Measurements from ENCODE around the gene HCN2. TPM values are rescaled to one million over a fixed set of nuclear protein-coding genes. Genes with fewer than 3 reads are reported as not detected.
"Not testable (repeated sequence)": the region's sequence is repeated elsewhere in the genome, so short reads cannot be mapped to it uniquely, and the experiment has no call there.

The HCN2 gene
- total RNA-seq, 3 donors from 2014 or later (not counting 1 experiment from before 2014, with no cell fraction given): 0.96 to 1.6 (median 1.1) TPM

DNA sequence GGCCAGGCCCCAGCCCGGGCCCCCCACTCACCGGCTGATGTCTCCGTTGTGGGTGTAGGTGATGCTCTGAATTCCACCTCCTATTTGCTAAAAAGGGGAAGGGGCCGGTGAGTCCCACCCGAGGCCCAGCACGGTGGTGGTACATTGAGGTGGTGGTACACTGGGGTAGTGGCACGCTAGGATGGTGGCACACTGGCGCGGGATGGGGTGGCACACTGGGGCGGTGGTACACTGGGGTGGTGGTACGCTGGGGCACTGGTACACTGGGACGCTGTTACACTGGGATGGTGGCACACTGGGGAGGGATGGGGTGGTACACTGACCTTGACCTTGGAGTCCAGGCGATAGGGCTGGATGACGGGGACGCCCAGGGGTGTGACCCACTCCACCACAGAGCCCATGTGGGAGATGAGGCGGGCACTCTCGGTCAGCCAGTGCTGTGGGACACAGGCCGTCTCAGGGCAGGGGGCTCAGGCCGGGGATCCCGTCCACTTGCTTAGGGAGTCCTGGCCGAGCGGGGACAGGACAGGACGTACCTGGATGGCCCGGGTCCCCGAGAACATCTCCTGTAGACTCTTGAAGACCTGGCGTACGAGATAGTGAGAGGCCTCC, 29.1 kb downstream of the HCN2 start:
- H3K9me3 ChIP-seq (ENCODE audit: control insufficient read depth, insufficient read depth, low read length): no peaks in the 10 kb centered on the region
- WGBS (ENCODE audit: insufficient coverage): 98% methylated on average over 27 of the region's 27 CpGs

GRCh38 chr19:619286-620002, 29.8 kb downstream of the HCN2 start:
- no peak overlapping the region for H3K4me3 Mint-ChIP-seq
- H3K4me1 ChIP-seq (ENCODE audit: control insufficient read depth, insufficient read depth, low read length): peaks cover 4% of the 10 kb centered on the region
- peaks cover 31% of the 10 kb centered on the region for H3K36me3 ChIP-seq (ENCODE audit: control insufficient read depth, insufficient read depth, low read length)
- no peak overlapping the region for H3K4me3 ChIP-seq (ENCODE audit: low read length)
- intact Hi-C loops (cut with micrococcal nuclease): no loop called here
- no peaks in the 10 kb centered on the region for H3K9me3 Mint-ChIP-seq
- no peak for DNase-seq
- no peaks in the 10 kb centered on the region for H3K9me3 ChIP-seq (ENCODE audit: control insufficient read depth, insufficient read depth, low read length)
- H3K27me3 ChIP-seq (ENCODE audit: control insufficient read depth, insufficient read depth, low read length): no peaks in the 10 kb centered on the region
- no peaks in the 10 kb centered on the region for H3K36me3 Mint-ChIP-seq
- peaks cover 0 to 3% of the 10 kb centered on the region in 2 donors for H3K27me3 Mint-ChIP-seq (ENCODE audit: low read depth in 2 of 2)
- TF ChIP-seq, protein P1, sequence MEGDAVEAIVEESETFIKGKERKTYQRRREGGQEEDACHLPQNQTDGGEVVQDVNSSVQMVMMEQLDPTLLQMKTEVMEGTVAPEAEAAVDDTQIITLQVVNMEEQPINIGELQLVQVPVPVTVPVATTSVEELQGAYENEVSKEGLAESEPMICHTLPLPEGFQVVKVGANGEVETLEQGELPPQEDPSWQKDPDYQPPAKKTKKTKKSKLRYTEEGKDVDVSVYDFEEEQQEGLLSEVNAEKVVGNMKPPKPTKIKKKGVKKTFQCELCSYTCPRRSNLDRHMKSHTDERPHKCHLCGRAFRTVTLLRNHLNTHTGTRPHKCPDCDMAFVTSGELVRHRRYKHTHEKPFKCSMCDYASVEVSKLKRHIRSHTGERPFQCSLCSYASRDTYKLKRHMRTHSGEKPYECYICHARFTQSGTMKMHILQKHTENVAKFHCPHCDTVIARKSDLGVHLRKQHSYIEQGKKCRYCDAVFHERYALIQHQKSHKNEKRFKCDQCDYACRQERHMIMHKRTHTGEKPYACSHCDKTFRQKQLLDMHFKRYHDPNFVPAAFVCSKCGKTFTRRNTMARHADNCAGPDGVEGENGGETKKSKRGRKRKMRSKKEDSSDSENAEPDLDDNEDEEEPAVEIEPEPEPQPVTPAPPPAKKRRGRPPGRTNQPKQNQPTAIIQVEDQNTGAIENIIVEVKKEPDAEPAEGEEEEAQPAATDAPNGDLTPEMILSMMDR (IDR thresholded peaks at IDR 0.05): no peak
- no peaks in the 10 kb centered on the region for H3K4me1 Mint-ChIP-seq
- no peak overlapping the region for H3K27ac ChIP-seq (ENCODE audit: low read length)
- H3K27ac Mint-ChIP-seq: no peak overlapping the region
- WGBS (ENCODE audit: insufficient coverage): 96% methylated on average over 47 of the region's 47 CpGs
- no peak for ATAC-seq

More for the DNA sequence above, 29.1 kb downstream of the HCN2 start:
- no peak overlapping the region for H3K27ac Mint-ChIP-seq
- H3K4me1 Mint-ChIP-seq: no peaks in the 10 kb centered on the region
- H3K4me3 Mint-ChIP-seq: no peak overlapping the region
- ATAC-seq (no peak), DNase-seq (no peak)
- no peak overlapping the region for H3K27ac ChIP-seq (ENCODE audit: low read length)
- intact Hi-C loops (cut with micrococcal nuclease): no loop called here
- no peaks in the 10 kb centered on the region for H3K36me3 Mint-ChIP-seq
- H3K4me1 ChIP-seq (ENCODE audit: control insufficient read depth, insufficient read depth, low read length): peaks cover 4% of the 10 kb centered on the region
- no peaks in the 10 kb centered on the region for H3K27me3 ChIP-seq (ENCODE audit: control insufficient read depth, insufficient read depth, low read length)
- H3K4me3 ChIP-seq (ENCODE audit: low read length): no peak overlapping the region
- TF ChIP-seq, protein P1 (IDR thresholded peaks at IDR 0.05): no peak
- peaks cover 27% of the 10 kb centered on the region for H3K36me3 ChIP-seq (ENCODE audit: control insufficient read depth, insufficient read depth, low read length)
- peaks cover 3 to 7% of the 10 kb centered on the region in 2 donors for H3K27me3 Mint-ChIP-seq (ENCODE audit: low read depth in 2 of 2)
- no peaks in the 10 kb centered on the region for H3K9me3 Mint-ChIP-seq

GRCh38 chr19:620166-620862, 30.6 kb downstream of the HCN2 start:
- Histone ChIP-seq H3K36me3 (ENCODE audit: control insufficient read depth, insufficient read depth, low read length) (peaks cover 37% of the 10 kb centered on the region), H3K9me3 (ENCODE audit: control insufficient read depth, insufficient read depth, low read length) (no peaks in the 10 kb centered on the region), H3K27ac (ENCODE audit: low read length) (no peak overlapping the region), H3K4me1 (ENCODE audit: control insufficient read depth, insufficient read depth, low read length) (peaks cover 4% of the 10 kb centered on the region), H3K27me3 (ENCODE audit: control insufficient read depth, insufficient read depth, low read length) (no peaks in the 10 kb centered on the region), H3K4me3 (ENCODE audit: low read length) (no peak overlapping the region)
- 97% methylated on average over 45 of the region's 51 CpGs for WGBS (ENCODE audit: insufficient coverage)
- no peak overlapping the region for H3K4me3 Mint-ChIP-seq
- intact Hi-C loops (cut with micrococcal nuclease): no loop called here
- ATAC-seq: no peak
- no peak overlapping the region for H3K27ac Mint-ChIP-seq
- H3K9me3 Mint-ChIP-seq: no peaks in the 10 kb centered on the region
- TF ChIP-seq, protein P1 (IDR thresholded peaks at IDR 0.05): no peak
- H3K27me3 Mint-ChIP-seq (ENCODE audit: low read depth in 2 of 2): no peaks in the 10 kb centered on the region
- no peaks in the 10 kb centered on the region for H3K4me1 Mint-ChIP-seq
- DNase-seq: no peak
- no peaks in the 10 kb centered on the region for H3K36me3 Mint-ChIP-seq

DNA sequence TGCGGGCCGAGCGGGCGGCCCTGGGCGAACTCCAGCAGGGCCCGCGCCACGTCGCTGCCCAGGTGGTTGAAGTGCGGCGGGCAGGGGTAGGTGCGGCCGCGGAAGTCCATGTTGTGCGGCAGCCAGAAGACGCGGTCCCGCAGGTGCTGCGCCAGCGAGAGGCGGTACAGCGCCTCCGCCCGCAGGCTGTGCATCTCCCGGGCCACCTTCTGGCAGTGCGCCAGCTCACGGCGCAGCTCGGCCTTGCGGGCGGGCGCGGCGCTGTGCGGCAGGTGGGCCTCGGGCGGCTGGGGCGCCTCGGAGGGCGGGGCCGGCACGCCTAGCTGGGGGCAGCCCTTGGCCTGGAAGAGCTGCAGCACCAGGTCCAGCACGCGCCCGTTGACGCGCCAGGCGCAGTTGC, 31.5 kb downstream of the HCN2 start:
- H3K9me3 ChIP-seq (ENCODE audit: control insufficient read depth, insufficient read depth, low read length); H3K4me1 ChIP-seq (ENCODE audit: control insufficient read depth, insufficient read depth, low read length); DNase-seq; H3K9me3 Mint-ChIP-seq; H3K4me1 Mint-ChIP-seq; ATAC-seq; intact Hi-C loops (cut with micrococcal nuclease); H3K4me3 ChIP-seq (ENCODE audit: low read length); H3K27me3 Mint-ChIP-seq (ENCODE audit: low read depth in 2 of 2); H3K27me3 ChIP-seq (ENCODE audit: control insufficient read depth, insufficient read depth, low read length); H3K4me3 Mint-ChIP-seq; H3K27ac ChIP-seq (ENCODE audit: low read length); H3K27ac Mint-ChIP-seq; H3K36me3 Mint-ChIP-seq: not testable (repeated sequence)
- 98% methylated on average over 48 of the region's 48 CpGs for WGBS (ENCODE audit: insufficient coverage)
- peaks cover 42% of the 10 kb centered on the region for H3K36me3 ChIP-seq (ENCODE audit: control insufficient read depth, insufficient read depth, low read length)

All from natural killer cell (primary cell).